Activated CD4-positive, alpha-beta T cell treated with anti-CD3 and anti-CD28 coated beads for 36 hours (primary cell): ENCODE data around the gene CALHM3. TPM values are rescaled to one million over a fixed set of nuclear protein-coding genes. Genes with fewer than 3 reads are reported as not detected.

Experiments used
- ATAC-seq: fragments of 200-7000 bp; cut with Tn5 transposase; one replicate; pipeline ENCODE4 v1.10.0; 2021; ENCODE audit warnings: mild to moderate bottlenecking, moderate library complexity
- CTCF ChIA-PET: fragments of 350-600 bp; sonication (Branson Sonifier 250); formaldehyde crosslinking; loops from one replicate; lab custom pipeline; 2021; ENCODE audit warnings: antibody characterized with exemption; lab: Charles Lee
- POLR2A ChIA-PET: fragments of 350-600 bp; sonication (Branson Sonifier 250); formaldehyde crosslinking; loops from one replicate; lab custom pipeline; 2021; ENCODE audit warnings: antibody characterized with exemption, inconsistent platforms; lab: Charles Lee
- DNase-seq: peaks from one replicate; pipeline ENCODE4 v3.0.0-alpha.2; 2020
- H3K27ac Mint-ChIP-seq: one replicate; pipeline ENCODE4 v1.8.0; 2021; ENCODE audit warnings: mixed read lengths
- H3K27me3 Mint-ChIP-seq: one replicate; pipeline ENCODE4 v1.8.0; 2021; ENCODE audit warnings: mixed read lengths
- H3K36me3 Mint-ChIP-seq: one replicate; pipeline ENCODE4 v1.8.0; 2021; ENCODE audit warnings: low read depth, mixed read lengths
- H3K4me1 Mint-ChIP-seq: one replicate; pipeline ENCODE4 v1.8.0; 2021; ENCODE audit warnings: mixed read lengths
- H3K4me3 Mint-ChIP-seq: one replicate; pipeline ENCODE4 v1.8.0; 2021; ENCODE audit warnings: mild to moderate bottlenecking, moderate library complexity, mixed read lengths
- H3K9me3 Mint-ChIP-seq: one replicate; pipeline ENCODE4 v1.8.0; 2021; ENCODE audit warnings: low read depth, mixed read lengths
- intact Hi-C, 2 experiments: fragments of 100-400 bp; cut with DNase I in 1 of 2; cut with micrococcal nuclease in 1 of 2; formaldehyde crosslinking; loops; one replicate each; pipeline versions ENCODE4 v1.14.2 to v1.15.1; 2022 to 2024; cut with DNase I, micrococcal nuclease
- total RNA-seq, 2 experiments: library from RNA; stranded (reverse); gene quantifications; one replicate each; pipeline ENCODE4 v1.2.3, GENCODE V29; 2021

Gene CALHM3
- total RNA-seq, 2 experiments from 2014 or later, result not detected

DNA sequence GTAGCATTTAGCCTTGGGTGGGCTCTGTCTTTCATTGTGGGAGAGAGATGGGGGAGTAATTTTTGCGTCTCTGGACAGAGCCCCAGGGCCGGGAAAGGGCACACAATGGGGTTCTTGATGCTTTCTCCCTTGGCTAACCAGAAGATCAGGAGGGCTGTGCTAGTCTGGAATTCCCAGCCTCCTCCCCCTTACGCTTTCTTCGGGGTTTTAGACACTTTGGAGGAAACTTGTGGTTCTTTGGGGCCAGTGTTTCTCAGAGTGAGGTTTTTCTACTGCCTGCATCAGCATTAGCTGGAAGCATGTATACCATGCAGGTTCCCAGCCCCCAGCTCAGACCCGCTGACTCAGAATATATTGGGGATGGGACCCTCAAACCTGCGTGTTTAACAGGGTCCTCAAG lies 21.4 kb upstream of the CALHM3 start:
- intact Hi-C loops, result no loop called here
- H3K4me3 Mint-ChIP-seq, result no peak overlapping the region
- DNase-seq (no peak), ATAC-seq (no peak)
- no peaks in the 10 kb centered on the region for H3K9me3 Mint-ChIP-seq
- POLR2A ChIA-PET, result interaction anchor here (0.6 kb wide), 1 partner anchor 29 kb away, joined by 3 read pairs; no protein-coding TSS in a partner anchor
- CTCF ChIA-PET, result interaction anchor here (0.7 to 1.5 kb wide), 4 partner anchors 10 to 64 kb away, joined by 3 to 5 read pairs (median 4); no protein-coding TSS in a partner anchor
- no peak overlapping the region for H3K27ac Mint-ChIP-seq
- H3K27me3 Mint-ChIP-seq, result peaks cover 42% of the 10 kb centered on the region
- H3K36me3 Mint-ChIP-seq, result no peaks in the 10 kb centered on the region
- peaks cover 25% of the 10 kb centered on the region for H3K4me1 Mint-ChIP-seq

- CTCF ChIA-PET, result interaction anchor here (0.6 to 1.5 kb wide), 3 partner anchors 10 to 623 kb away, joined by 3 to 5 read pairs (median 3); no protein-coding TSS in a partner anchor
- Mint-ChIP-seq H3K4me3 (no peak overlapping the region), H3K36me3 (no peaks in the 10 kb centered on the region), H3K27ac (no peak overlapping the region), H3K9me3 (no peaks in the 10 kb centered on the region), H3K4me1 (peaks cover 25% of the 10 kb centered on the region), H3K27me3 (peaks cover 48% of the 10 kb centered on the region)
- ATAC-seq (no peak), DNase-seq (no peak)
- intact Hi-C loops, result no loop called here
- POLR2A ChIA-PET, result no interaction called here
Observed at GRCh38 chr10:103499881-103500280, 20.8 kb upstream of the CALHM3 start.

GRCh38 chr10:103498936-103499638 lies 20.0 kb upstream of the CALHM3 start:
- H3K4me1 Mint-ChIP-seq, result peaks cover 21% of the 10 kb centered on the region
- ChIA-PET CTCF (no interaction called here), POLR2A (no interaction called here)
- intact Hi-C loops, result no loop called here
- no peaks in the 10 kb centered on the region for H3K36me3 Mint-ChIP-seq
- DNase-seq (no peak), ATAC-seq (no peak)
- no peak overlapping the region for H3K27ac Mint-ChIP-seq
- H3K4me3 Mint-ChIP-seq, result no peak overlapping the region
- H3K9me3 Mint-ChIP-seq, result no peaks in the 10 kb centered on the region
- H3K27me3 Mint-ChIP-seq, result peaks cover 51% of the 10 kb centered on the region

DNA sequence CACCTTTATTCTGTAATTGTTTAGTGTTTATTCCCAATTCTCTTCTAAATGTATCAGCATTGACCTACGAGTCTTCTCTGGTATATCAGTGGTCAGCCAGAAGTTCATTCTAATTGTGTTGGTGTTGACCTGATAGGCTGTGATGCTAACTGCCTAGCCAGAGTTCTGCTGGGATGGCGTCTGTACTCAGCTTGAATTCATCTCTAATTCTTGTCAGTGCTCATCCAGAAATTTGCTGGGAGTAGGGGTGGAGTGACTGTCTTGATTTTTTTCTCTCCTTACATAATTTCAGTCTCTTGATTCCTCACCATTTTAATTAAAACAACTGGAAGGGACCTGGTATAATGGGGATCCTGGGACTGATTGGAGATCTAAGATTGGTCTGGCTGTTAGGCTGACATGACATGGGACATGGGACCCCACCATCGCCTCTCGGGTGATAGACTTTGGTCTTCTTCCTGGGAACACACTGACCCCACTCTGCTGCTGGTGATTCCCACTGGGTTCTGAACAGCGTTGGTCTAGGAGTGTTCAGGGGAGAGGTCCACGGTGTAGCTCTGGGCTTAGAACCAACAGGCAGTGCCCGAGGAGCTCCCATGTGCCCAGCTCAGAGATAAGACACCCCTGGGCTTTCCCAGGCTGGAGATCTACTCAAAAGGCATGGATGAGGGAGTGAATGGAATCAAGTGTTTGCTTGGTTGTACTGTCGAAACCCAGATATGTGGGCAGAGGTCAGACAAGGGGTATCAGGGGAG lies 18.3 kb upstream of the CALHM3 start:
- Mint-ChIP-seq H3K4me1 (peaks cover 21% of the 10 kb centered on the region), H3K27me3 (peaks cover 52% of the 10 kb centered on the region), H3K27ac (no peak overlapping the region), H3K4me3 (no peak overlapping the region), H3K9me3 (no peaks in the 10 kb centered on the region), H3K36me3 (no peaks in the 10 kb centered on the region)
- intact Hi-C loops, result no loop called here
- ChIA-PET CTCF (interaction anchor here (1.2 kb wide), 1 partner anchor 12 kb away, joined by 4 read pairs; no protein-coding TSS in a partner anchor), POLR2A (no interaction called here)
- ATAC-seq, result no peak
- no peak for DNase-seq

DNA sequence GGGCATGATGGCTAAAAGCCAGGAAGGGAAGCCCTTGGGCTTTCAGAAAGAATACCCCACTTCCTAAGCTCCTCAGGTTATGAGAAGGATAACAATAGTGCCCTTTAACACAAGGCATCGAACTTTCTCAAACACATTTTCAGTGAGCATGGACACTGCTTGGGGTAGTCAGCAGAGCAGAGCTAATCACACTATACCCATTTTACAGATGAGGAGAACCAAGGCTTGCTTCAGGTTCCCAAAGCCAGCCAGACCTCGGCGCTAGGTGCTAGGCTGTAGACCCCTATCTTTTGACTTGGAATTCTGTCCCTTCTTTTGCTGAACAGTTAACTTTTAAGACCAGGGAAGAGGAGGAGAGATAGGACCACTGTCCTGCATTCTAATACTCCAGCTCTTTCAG lies 16.3 kb upstream of the CALHM3 start:
- no peaks in the 10 kb centered on the region for H3K36me3 Mint-ChIP-seq
- CTCF ChIA-PET, result interaction anchor here (0.5 to 1.1 kb wide), 7 partner anchors 10 to 167 kb away, joined by 3 to 6 read pairs (median 4); no protein-coding TSS in a partner anchor
- no peaks in the 10 kb centered on the region for H3K9me3 Mint-ChIP-seq
- intact Hi-C loops, result loop anchor here in 1 of 2 experiments (2.0 kb wide), 1 partner anchor 183 kb away; no protein-coding TSS in a partner anchor
- POLR2A ChIA-PET, result no interaction called here
- peaks cover 47% of the 10 kb centered on the region for H3K27me3 Mint-ChIP-seq
- no peak for ATAC-seq
- H3K4me1 Mint-ChIP-seq, result peaks cover 22% of the 10 kb centered on the region
- H3K27ac Mint-ChIP-seq, result no peak overlapping the region
- no peak for DNase-seq
- no peak overlapping the region for H3K4me3 Mint-ChIP-seq

- POLR2A ChIA-PET, result no interaction called here
- H3K36me3 Mint-ChIP-seq, result no peaks in the 10 kb centered on the region
Observed at GRCh38 chr10:103493916-103494877, 15.2 kb upstream of the CALHM3 start.

DNA sequence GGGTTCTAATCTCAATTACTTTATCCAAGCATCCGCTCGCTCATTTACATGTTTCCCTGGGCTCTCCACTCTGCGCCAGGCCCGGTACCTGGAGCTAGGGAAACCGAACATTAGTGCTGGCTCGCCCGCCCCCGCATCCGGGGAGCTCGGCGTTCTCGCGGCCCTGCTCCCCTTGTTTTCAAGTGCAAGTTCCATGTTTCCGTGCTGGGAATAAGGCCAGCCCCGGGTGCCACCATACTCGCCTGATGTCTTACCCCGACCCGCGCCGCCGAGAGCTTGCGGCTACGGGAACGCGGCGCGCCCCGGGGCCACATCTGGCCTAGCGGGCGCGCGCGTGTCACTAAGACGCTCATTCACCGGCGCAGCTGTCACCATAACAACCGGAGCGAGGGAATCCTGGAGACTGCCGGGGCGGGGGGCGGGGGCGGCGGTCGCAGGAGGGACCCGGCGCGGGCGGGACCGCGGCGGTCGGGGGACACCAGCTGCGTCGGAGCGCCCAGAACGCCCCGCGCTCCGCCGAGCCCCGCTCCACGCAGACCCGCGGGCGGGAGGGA lies 14.4 kb upstream of the CALHM3 start, which contains the start of gene NEURL1:
TSS of gene NEURL1 (plus strand) at position 344 of the 554 bp plus-strand sequence. CDS start 683 bp downstream, outside the sequence.
- peaks cover 25% of the 10 kb centered on the region for H3K4me1 Mint-ChIP-seq
- intact Hi-C loops, result loop anchor here in 1 of 2 experiments (5.0 kb wide), 1 partner anchor 89 kb away; no protein-coding TSS in a partner anchor
- no peak within 1 kb of the TSS for H3K27ac Mint-ChIP-seq
- POLR2A ChIA-PET, result interaction anchor here (0.5 kb wide), 1 partner anchor 152 kb away, joined by 3 read pairs; no protein-coding TSS in a partner anchor
- H3K36me3 Mint-ChIP-seq, result no peaks in the 10 kb centered on the region
- peak within 1 kb of the TSS; percentile 73 for H3K4me3 Mint-ChIP-seq
- H3K27me3 Mint-ChIP-seq, result peaks cover 40% of the 10 kb centered on the region
- DNase-seq (peak; percentile 56), ATAC-seq (peak; percentile 12)
- CTCF ChIA-PET, result interaction anchor here (0.6 to 1.3 kb wide), 7 partner anchors 10 to 672 kb away, joined by 3 to 5 read pairs (median 3); partner anchors contain the start of gene CNNM2
- H3K9me3 Mint-ChIP-seq, result no peaks in the 10 kb centered on the region

More at GRCh38 chr10:103493916-103494877, 15.2 kb upstream of the CALHM3 start:
- ATAC-seq (peak; percentile 18), DNase-seq (peak; percentile 60)
- peak overlapping the region; percentile 45 for H3K4me3 Mint-ChIP-seq
- CTCF ChIA-PET, result interaction anchor here (0.7 to 1.2 kb wide), 2 partner anchors 10 to 576 kb away, joined by 3 to 4 read pairs; partner anchors contain the start of gene CNNM2
- H3K27ac Mint-ChIP-seq, result no peak overlapping the region
- H3K4me1 Mint-ChIP-seq, result peaks cover 25% of the 10 kb centered on the region
- intact Hi-C loops, result loop anchor here in 1 of 2 experiments (2.0 to 5.0 kb wide), 2 partner anchors 88 to 185 kb away; no protein-coding TSS in a partner anchor
- H3K27me3 Mint-ChIP-seq, result peaks cover 42% of the 10 kb centered on the region
- no peaks in the 10 kb centered on the region for H3K9me3 Mint-ChIP-seq

GRCh38 chr10:103492655-103493261 lies 13.7 kb upstream of the CALHM3 start:
- ChIA-PET POLR2A (interaction anchor here (0.5 kb wide), 1 partner anchor 151 kb away, joined by 3 read pairs; no protein-coding TSS in a partner anchor), CTCF (interaction anchor here (0.6 to 1.3 kb wide), 9 partner anchors 9 to 672 kb away, joined by 3 to 5 read pairs (median 3); partner anchors contain the start of gene CNNM2)
- Mint-ChIP-seq H3K4me3 (peak overlapping the region; percentile 73), H3K36me3 (no peaks in the 10 kb centered on the region), H3K4me1 (peaks cover 25% of the 10 kb centered on the region), H3K27me3 (peaks cover 39% of the 10 kb centered on the region), H3K27ac (no peak overlapping the region), H3K9me3 (no peaks in the 10 kb centered on the region)
- DNase-seq (no peak), ATAC-seq (no peak)
- intact Hi-C loops, result loop anchor here in 1 of 2 experiments (5.0 kb wide), 1 partner anchor 90 kb away; no protein-coding TSS in a partner anchor

DNA sequence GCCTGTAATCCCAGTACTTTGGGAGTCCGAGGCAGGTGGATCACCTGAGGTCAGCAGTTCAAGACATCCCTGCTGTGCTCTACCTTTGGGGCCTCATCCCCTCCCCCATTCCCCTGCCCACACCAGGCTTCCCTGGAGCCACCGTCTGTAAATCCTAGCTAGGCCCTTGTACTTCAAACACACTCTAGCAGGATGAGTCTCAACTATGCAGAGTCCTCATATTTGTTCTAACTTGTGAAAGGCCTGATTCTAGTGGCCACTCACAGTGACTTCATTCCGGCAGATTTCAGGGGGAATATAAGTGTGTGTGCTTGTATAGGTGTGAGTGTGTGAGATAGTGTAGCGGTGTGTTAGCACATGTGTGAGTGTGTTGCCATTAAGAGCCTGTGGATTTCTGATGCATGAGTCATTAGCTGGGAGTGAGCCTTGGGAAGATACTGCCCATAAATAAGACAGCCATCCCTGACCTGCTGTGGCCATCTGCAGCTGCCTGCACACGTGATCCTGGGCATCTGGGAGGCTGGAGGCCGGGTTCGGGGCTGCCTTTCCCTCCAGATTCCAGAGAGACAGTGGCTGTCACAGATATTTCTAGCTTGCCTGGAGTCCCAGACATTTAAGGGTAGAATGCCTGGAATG lies 12.8 kb upstream of the CALHM3 start:
- H3K4me1 Mint-ChIP-seq, result peaks cover 25% of the 10 kb centered on the region
- peak overlapping the region; percentile 16 for H3K27ac Mint-ChIP-seq
- peaks cover 32% of the 10 kb centered on the region for H3K27me3 Mint-ChIP-seq
- H3K36me3 Mint-ChIP-seq, result no peaks in the 10 kb centered on the region
- ATAC-seq, result no peak
- H3K9me3 Mint-ChIP-seq, result no peaks in the 10 kb centered on the region
- no peak for DNase-seq
- CTCF ChIA-PET, result interaction anchor here (0.9 to 1.3 kb wide), 3 partner anchors 10 to 139 kb away, joined by 3 to 4 read pairs (median 3); no protein-coding TSS in a partner anchor
- no peak overlapping the region for H3K4me3 Mint-ChIP-seq
- intact Hi-C loops, result loop anchor here in 1 of 2 experiments (5.0 kb wide), 1 partner anchor 90 kb away; no protein-coding TSS in a partner anchor
- POLR2A ChIA-PET, result no interaction called here
